Measurements from ENCODE around the gene MOK.
A peak's percentile ranks its signal among the peaks of the same experiment; 100 is the strongest.

Gene MOK

GRCh38 chr14:102205560-102205959 lies 99.4 kb downstream of the MOK start:
- no peak for DNase-seq (ENCODE audit: low read depth in 2 of 2)

- no peak for DNase-seq (ENCODE audit: low read depth in 2 of 2)
Observed at GRCh38 chr14:102203382-102203781, 101.6 kb downstream of the MOK start.

- no peak for DNase-seq (ENCODE audit: low read depth in 2 of 2)
Observed at GRCh38 chr14:102202944-102203343, 102.0 kb downstream of the MOK start.

GRCh38 chr14:102201776-102202175 lies 103.2 kb downstream of the MOK start:
- DNase-seq (ENCODE audit: low read depth in 2 of 2): no peak

- DNase-seq (ENCODE audit: low read depth in 2 of 2): no peak
Observed at GRCh38 chr14:102201353-102201738, 103.6 kb downstream of the MOK start.

GRCh38 chr14:102200690-102201352 lies 104.1 kb downstream of the MOK start:
- DNase-seq (ENCODE audit: low read depth in 2 of 2): no peak

- no peak for DNase-seq (ENCODE audit: low read depth in 2 of 2)
Observed at GRCh38 chr14:102197317-102197853, 107.6 kb downstream of the MOK start.

GRCh38 chr14:102196902-102197230 lies 108.1 kb downstream of the MOK start:
- DNase-seq (ENCODE audit: low read depth in 2 of 2): no peak

- DNase-seq (ENCODE audit: low read depth in 2 of 2): no peak
Observed at GRCh38 chr14:102196039-102196901, 108.7 kb downstream of the MOK start.

- DNase-seq (ENCODE audit: low read depth in 2 of 2): no peak
Observed at GRCh38 chr14:102195446-102195845, 109.5 kb downstream of the MOK start.

- no peak for DNase-seq (ENCODE audit: low read depth in 2 of 2)
Observed at GRCh38 chr14:102194856-102195255, 110.1 kb downstream of the MOK start.

- no peak for DNase-seq (ENCODE audit: low read depth in 2 of 2)
Observed at GRCh38 chr14:102192840-102193502, 112.0 kb downstream of the MOK start.

- DNase-seq (ENCODE audit: low read depth in 2 of 2): no peak
Observed at GRCh38 chr14:102189874-102190273, 115.1 kb downstream of the MOK start.

GRCh38 chr14:102188187-102188586 lies 116.8 kb downstream of the MOK start:
- DNase-seq (ENCODE audit: low read depth in 2 of 2): no peak

GRCh38 chr14:102187568-102188001 lies 117.4 kb downstream of the MOK start:
- no peak for DNase-seq (ENCODE audit: low read depth in 2 of 2)

GRCh38 chr14:102187044-102187443 lies 117.9 kb downstream of the MOK start:
- DNase-seq (ENCODE audit: low read depth in 2 of 2): peak; percentile 59 to 68

GRCh38 chr14:102185360-102185759 lies 119.6 kb downstream of the MOK start:
- DNase-seq (ENCODE audit: low read depth in 2 of 2): no peak

- no peak for DNase-seq (ENCODE audit: low read depth in 2 of 2)
Observed at GRCh38 chr14:102184316-102185035, 120.5 kb downstream of the MOK start.

- DNase-seq (ENCODE audit: low read depth in 2 of 2): no peak
Observed at GRCh38 chr14:102183886-102184285, 121.1 kb downstream of the MOK start.

- peak in 1 of 2 experiments; percentile 11 for DNase-seq (ENCODE audit: low read depth in 2 of 2)
Observed at GRCh38 chr14:102182936-102183619, 121.9 kb downstream of the MOK start.

GRCh38 chr14:102182190-102182589 lies 122.8 kb downstream of the MOK start:
- DNase-seq (ENCODE audit: low read depth in 2 of 2): peak; percentile 53 to 65

Data from fibroblast of skin of left quadriceps (primary cell).